ACC112 (cell line): ENCODE results near the gene C13orf46.

ENCODE experiments used
- H2AFZ ChIP-seq: fragments of 200-600 bp; sonication (generic); one replicate; pipeline ENCODE4 v1.6.0; 2017; ENCODE audit warnings: antibody characterized with exemption, low read length; ENCODE audit not compliant: unreplicated experiment
- H3K27ac ChIP-seq: fragments of 200-600 bp; sonication (generic); 2 replicates; pipeline ENCODE4 v1.5.1; 2014; ENCODE audit warnings: low read depth, mild to moderate bottlenecking, antibody characterized with exemption, low read length, moderate library complexity
- H3K27me3 ChIP-seq: fragments of 200-600 bp; sonication (generic); 2 replicates; pipeline ENCODE4 v1.6.1; 2014; ENCODE audit warnings: mild to moderate bottlenecking, antibody characterized with exemption, low read length, moderate library complexity, mixed read lengths; ENCODE audit not compliant: insufficient read depth
- H3K36me3 ChIP-seq: fragments of 200-600 bp; sonication (generic); 2 replicates; pipeline ENCODE4 v1.6.1; 2016; ENCODE audit warnings: mild to moderate bottlenecking, antibody characterized with exemption, low read length, moderate library complexity, mixed read lengths; ENCODE audit not compliant: insufficient read depth
- H3K4me1 ChIP-seq: fragments of 200-600 bp; sonication (generic); one replicate; pipeline ENCODE4 v1.6.1; 2016; ENCODE audit warnings: low read length, mixed read lengths; ENCODE audit not compliant: insufficient read depth, unreplicated experiment, control insufficient read depth
- H3K4me3 ChIP-seq: fragments of 200-600 bp; sonication (generic); 2 replicates; pipeline ENCODE4 v1.5.1; 2014; ENCODE audit warnings: mild to moderate bottlenecking, low read depth, low read length
- H3K79me2 ChIP-seq: fragments of 200-600 bp; sonication (generic); one replicate; pipeline ENCODE4 v1.6.0; 2016; ENCODE audit warnings: low read length; ENCODE audit not compliant: control insufficient read depth, unreplicated experiment, insufficient read depth

The C13orf46 gene

DNA sequence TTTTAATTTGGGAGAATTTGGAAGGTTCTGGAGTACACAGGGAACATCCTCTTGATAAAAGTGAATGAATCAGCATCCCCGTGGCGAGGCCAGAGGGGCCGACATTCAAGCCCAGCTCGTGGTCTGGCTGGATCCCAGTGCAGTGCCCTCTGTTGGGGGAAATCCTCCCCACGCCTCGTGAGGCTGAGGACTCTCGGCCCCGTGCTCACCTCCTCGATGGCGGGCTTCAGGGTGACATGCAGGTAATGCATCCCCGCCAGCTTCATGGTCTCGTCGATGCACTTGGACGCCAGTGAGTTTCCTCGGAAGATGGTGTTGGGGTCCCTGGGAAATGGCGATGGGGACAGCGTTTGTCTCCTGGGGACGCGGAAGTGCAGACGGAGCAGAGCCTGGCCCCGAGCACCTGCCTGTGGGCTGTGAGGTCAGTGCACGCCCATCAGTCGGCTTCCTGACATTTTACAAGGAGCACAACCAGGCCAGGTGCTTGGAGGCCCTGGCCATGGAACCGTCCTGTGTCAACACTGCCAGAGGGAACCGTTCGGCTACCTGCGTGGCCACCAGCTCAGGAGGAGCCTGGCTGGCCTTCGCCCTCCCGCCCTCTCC lies 43.3 kb upstream of the C13orf46 start:
- Histone ChIP-seq H3K4me3 (no peak overlapping the region), H2AFZ (no peak overlapping the region), H3K4me1 (peaks cover 12% of the 10 kb centered on the region), H3K79me2 (no peaks in the 10 kb centered on the region), H3K27ac (no peak overlapping the region), H3K27me3 (no peaks in the 10 kb centered on the region), H3K36me3 (peaks cover 3% of the 10 kb centered on the region; the same call in 1 of the 2 replicates)

DNA sequence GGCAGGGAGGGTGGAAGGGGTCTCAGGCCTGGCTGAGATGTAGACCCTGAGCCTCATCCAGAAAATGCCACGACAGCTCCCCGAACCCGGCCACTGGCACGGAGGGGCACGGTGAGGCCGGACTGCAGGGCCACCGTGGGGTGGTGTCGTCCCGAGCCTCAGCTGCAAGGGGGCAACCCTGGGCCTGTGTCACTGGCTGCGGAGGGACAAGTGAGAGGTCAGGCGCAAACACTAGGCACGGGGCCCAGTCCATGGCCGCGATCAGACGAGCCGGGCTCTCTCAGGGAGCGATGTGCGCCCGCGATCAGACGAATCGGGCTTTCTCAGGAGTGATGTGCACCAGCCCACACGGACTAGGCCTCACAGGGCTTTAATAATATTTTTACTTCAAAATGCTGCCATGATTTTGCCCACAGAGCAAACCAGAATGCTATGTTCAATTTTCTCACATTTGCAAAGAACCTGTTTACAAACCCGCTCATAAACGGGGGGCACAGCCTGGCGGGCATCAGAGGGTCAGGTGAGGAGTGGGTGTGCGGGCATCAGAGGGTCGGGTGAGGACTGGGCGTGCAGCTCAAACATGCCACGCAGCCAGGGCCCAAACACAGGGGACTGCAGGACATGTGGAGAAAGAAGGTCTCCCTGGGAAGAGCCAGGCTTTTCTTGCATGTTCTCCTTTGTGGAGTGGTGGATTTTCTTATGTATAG lies 42.6 kb upstream of the C13orf46 start:
- Histone ChIP-seq H3K27me3 (no peaks in the 10 kb centered on the region), H3K36me3 (peaks cover 3% of the 10 kb centered on the region; the same call in 1 of the 2 replicates), H3K27ac (peak overlapping the region; percentile 34; the same call in 1 of the 2 replicates)

DNA sequence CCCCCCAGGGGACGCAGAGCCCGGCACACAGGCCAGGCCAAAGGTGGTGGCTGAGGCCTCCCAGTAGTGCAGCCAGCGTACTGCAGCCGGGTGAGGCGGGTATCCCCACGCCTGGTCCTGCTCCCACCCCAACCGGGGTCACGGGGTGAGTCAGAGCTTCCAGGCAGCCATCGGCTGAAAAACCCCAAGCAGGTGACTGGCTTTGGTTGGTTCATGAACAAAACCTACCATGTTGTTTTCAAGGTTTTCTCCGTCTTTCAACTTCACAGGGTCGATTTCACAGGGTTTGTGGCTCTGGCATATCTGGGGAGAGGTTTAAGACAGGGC lies 42.1 kb upstream of the C13orf46 start:
- no peaks in the 10 kb centered on the region for H3K79me2 ChIP-seq
- no peak overlapping the region for H2AFZ ChIP-seq
- peak overlapping the region; percentile 34; the same call in 1 of the 2 replicates for H3K27ac ChIP-seq

More for the DNA sequence above, 42.6 kb upstream of the C13orf46 start:
- Histone ChIP-seq H3K4me3 (no peak overlapping the region), H3K79me2 (no peaks in the 10 kb centered on the region), H2AFZ (no peak overlapping the region), H3K4me1 (peaks cover 12% of the 10 kb centered on the region)

DNA sequence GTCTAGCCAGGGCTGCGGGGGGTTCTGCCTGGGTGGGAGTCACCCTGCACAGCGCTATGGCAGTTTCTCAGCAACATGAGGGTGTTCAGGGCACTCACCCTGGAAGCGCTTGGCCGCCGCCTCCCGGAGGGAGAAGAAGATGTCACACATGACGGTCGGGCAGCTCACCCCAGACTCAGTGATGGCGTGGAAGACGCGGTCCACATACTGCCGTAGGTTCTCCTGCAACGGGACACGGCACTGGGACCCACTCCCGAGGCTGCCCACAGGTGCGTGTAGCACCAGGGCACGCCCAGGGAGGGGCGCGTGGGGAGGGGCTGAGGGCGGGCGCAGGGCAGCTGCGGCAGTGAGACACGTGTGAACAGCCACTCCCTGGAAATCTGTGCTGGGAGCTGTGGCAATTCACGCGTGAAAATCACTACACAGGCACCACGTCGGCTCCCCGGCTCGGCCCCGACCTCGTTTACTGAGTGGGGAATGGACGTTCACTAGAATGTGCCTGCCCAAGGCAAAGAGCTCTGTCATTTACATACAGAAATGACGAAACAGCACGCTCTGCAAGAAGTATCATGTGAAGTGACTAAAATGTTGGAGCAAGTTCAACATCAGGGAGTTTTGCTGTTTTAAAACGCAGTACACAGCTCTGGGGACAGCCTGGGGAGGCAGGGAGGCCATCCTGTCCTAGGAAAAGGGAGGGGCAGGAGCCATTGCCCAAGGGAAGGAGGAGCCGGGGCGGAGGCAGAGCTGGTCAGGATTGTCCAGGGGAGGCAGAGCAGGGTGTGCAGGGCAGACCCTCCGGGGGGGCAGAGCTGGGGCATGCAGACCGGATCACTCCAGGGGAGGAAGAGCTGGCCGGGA lies 41.5 kb upstream of the C13orf46 start:
- no peak overlapping the region for H3K4me3 ChIP-seq
- no peaks in the 10 kb centered on the region for H3K79me2 ChIP-seq
- H3K27ac ChIP-seq = peak overlapping the region; percentile 34; the same call in 1 of the 2 replicates
- peaks cover 3% of the 10 kb centered on the region; the same call in 1 of the 2 replicates for H3K36me3 ChIP-seq
- H2AFZ ChIP-seq = no peak overlapping the region
- no peaks in the 10 kb centered on the region for H3K27me3 ChIP-seq
- H3K4me1 ChIP-seq = peaks cover 12% of the 10 kb centered on the region

More for the DNA sequence above, 42.1 kb upstream of the C13orf46 start:
- Histone ChIP-seq H3K27me3 (no peaks in the 10 kb centered on the region), H3K4me1 (peaks cover 12% of the 10 kb centered on the region), H3K4me3 (no peak overlapping the region), H3K36me3 (peaks cover 3% of the 10 kb centered on the region; the same call in 1 of the 2 replicates)

DNA sequence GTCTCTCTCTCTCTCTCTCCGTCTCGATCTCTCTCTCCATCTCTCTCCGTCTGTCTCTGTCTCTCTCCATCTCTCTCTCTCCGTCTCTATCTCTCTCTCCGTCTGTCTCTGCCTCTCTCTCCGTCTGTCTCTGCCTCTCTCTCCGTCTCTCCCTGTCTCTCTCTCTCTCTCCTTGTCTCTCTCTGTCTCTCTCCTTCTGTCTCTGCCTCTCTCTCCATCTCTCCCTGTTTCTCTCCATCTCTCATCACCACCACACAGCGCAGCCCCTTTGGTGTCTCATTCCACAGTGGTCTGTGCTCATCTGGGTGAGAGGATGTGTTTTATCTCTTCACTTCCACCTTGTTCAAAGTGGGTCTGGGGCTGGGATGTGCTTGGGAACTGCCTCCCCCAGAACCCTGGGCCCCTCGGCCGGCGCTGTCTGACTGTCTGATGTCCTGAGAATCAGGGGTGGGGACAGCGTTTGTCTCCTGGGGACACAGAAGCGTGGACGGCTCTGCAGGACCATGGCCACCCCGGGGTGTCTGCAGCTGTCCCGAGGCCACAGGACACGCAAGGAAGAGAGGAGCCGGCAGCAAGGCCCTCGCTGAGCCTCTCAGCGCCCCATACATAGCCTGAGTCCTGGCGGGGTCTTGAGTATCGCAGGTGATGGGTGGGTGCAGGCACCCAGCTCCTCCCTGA lies 40.2 kb upstream of the C13orf46 start:
- H3K4me3 ChIP-seq = no peak overlapping the region
- H3K79me2 ChIP-seq = no peaks in the 10 kb centered on the region
- peaks cover 12% of the 10 kb centered on the region for H3K4me1 ChIP-seq
- no peaks in the 10 kb centered on the region for H3K27me3 ChIP-seq
- H3K36me3 ChIP-seq = peaks cover 7% of the 10 kb centered on the region
- H3K27ac ChIP-seq = no peak overlapping the region
- no peak overlapping the region for H2AFZ ChIP-seq

DNA sequence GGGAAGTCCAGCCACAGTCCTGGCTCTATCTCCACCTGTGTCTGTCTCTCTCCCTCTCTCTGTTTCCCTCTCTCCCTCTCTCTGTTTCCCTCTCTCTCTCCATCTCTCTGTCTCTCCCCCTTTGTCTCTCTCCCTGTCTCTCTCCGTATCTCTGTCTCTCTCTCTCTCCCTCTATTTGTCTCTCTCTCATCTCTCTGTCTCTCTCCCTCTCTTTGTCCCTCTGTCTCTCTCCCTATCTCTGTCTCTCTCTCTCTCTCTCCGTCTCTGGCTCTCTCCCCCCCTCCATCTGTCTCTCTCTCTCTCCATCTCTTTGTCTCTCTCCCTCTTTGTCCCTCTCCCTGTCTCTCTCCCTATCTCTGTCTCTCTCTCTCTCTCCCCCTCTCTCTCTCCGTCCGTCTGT lies 39.5 kb upstream of the C13orf46 start:
- Histone ChIP-seq H3K4me1 (peaks cover 12% of the 10 kb centered on the region), H3K4me3 (no peak overlapping the region), H3K27ac (no peak overlapping the region), H2AFZ (no peak overlapping the region), H3K79me2 (no peaks in the 10 kb centered on the region), H3K36me3 (peaks cover 7% of the 10 kb centered on the region), H3K27me3 (no peaks in the 10 kb centered on the region)

DNA sequence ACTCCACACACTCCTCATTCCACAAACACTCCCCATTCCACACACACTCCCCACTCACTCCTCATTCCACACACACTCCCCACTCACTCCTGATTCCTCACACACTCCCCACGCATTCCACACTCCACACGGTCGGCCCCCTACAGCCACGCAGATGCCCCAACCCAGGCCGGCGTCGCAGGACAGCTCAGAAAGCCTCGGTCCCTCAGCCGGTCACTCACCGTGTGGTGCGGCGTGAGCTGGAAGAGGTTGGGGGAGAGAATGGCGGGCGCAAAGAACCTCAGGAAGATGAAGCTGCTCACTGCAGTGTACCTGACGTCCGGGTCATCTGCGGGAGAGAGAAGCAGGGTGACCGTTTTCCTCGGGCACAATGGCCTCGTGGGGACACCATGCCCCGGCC lies 39.0 kb upstream of the C13orf46 start:
- H2AFZ ChIP-seq = no peak overlapping the region
- peaks cover 12% of the 10 kb centered on the region for H3K4me1 ChIP-seq
- no peaks in the 10 kb centered on the region for H3K27me3 ChIP-seq
- H3K36me3 ChIP-seq = peaks cover 7% of the 10 kb centered on the region
- no peaks in the 10 kb centered on the region for H3K79me2 ChIP-seq
- H3K27ac ChIP-seq = no peak overlapping the region
- no peak overlapping the region for H3K4me3 ChIP-seq

DNA sequence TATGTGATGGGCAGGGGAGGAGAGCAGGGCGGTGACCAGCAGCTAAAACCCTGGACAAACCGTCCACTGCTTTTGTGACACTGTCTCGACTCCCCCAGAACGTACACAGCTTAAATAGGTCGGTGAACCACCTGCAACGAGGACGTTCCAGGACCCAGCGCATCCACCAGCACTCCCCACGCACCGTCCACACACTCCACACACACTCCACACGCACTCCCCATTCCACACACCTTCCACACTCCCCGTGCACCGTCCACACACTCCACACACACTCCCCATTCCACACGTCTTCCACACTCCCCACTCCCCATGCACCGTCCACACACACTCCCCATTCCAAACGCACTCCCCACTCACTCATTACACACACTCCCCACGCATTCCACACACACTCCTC lies 38.3 kb upstream of the C13orf46 start:
- Histone ChIP-seq H3K36me3 (peaks cover 7% of the 10 kb centered on the region), H2AFZ (no peak overlapping the region), H3K79me2 (no peaks in the 10 kb centered on the region), H3K4me1 (peaks cover 12% of the 10 kb centered on the region), H3K4me3 (no peak overlapping the region), H3K27ac (no peak overlapping the region), H3K27me3 (no peaks in the 10 kb centered on the region)

DNA sequence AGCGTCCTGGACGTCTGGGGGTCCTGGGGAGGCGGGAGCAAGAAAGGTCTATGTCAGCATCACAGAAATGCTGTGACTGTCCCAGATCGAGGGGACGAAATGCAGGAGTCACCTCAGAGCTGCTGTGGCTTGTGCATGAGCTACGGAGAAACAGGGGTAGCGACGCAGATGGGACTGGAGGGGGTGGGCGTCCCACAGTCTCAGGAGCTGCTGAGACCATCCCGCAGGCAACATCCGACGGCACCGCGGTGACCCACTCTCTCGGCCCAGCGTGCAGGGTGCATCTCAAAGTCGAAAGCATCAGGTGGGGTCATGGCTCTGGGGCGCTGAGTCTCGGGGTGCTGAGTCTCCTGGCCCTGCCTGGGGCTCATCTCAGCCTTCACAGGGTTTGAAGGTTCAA lies 37.4 kb upstream of the C13orf46 start:
- Histone ChIP-seq H3K27ac (no peak overlapping the region), H3K4me3 (no peak overlapping the region), H3K79me2 (no peaks in the 10 kb centered on the region), H3K36me3 (peaks cover 6% of the 10 kb centered on the region), H2AFZ (no peak overlapping the region), H3K27me3 (no peaks in the 10 kb centered on the region), H3K4me1 (peaks cover 8% of the 10 kb centered on the region)

DNA sequence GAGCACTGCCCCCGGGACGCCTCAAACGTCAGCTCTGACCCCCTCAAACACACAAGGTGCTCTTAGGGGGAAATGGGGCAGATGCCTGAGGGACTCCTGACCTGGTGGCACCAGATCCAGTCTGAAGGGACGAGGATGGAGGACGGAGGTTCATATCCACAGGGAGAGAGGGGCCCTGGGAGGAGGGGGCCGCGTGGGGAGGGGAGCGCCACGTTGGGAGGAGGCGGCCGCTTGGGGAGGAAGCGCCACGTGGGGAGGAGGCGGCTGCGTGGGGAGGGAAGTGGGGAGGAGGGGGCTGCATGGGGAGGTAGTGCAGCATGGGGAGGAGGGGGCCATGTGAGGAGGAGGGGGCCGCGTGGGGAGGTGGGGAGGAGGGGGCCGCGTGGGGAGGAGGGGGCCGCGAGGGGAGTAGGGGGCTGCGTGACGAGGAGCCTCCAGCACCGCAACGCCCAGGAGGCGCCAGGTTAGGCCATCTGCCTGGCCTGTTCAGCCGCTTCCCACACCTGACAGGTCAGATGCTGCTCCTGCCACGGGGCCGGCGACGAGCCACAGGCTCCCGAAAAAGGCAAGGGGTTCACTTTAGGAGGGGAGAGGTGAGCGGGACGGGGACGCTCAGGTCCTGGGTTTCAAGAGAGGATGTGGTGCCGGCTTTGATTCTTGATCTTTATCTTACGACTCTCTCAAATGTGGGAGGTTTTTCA lies 36.7 kb upstream of the C13orf46 start:
- Histone ChIP-seq H3K36me3 (peaks cover 4% of the 10 kb centered on the region), H3K4me1 (peaks cover 1% of the 10 kb centered on the region)

More for the DNA sequence above, 36.7 kb upstream of the C13orf46 start:
- Histone ChIP-seq H3K27ac (no peak overlapping the region), H3K4me3 (no peak overlapping the region), H3K27me3 (no peaks in the 10 kb centered on the region), H3K79me2 (no peaks in the 10 kb centered on the region), H2AFZ (no peak overlapping the region)
